Left colon (tissue), 2 donors: ENCODE measurements around the gene WDR72. TPM values are rescaled to one million over a fixed set of nuclear protein-coding genes. Genes with fewer than 3 reads are reported as not detected.
A peak's percentile ranks its signal among the peaks of the same experiment; 100 is the strongest.
"Not testable (repeated sequence)": the region's sequence is repeated elsewhere in the genome, so short reads cannot be mapped to it uniquely, and the experiment has no call there.

Source experiments
- ATAC-seq: fragments of 200-7000 bp; cut with Tn5 transposase; one replicate; pipeline ENCODE4 v1.9.1; 2020; ENCODE audit warnings: mild to moderate bottlenecking, moderate library complexity
- DNase-seq, 2 donors: peaks; one replicate each; pipeline ENCODE4 v3.0.0-alpha.2; 2020
- intact Hi-C, 2 donors: fragments of 100-400 bp; cut with DNase I in 1 of 2; cut with micrococcal nuclease in 1 of 2; formaldehyde crosslinking; loops; one replicate each; pipeline versions ENCODE4 v1.11.2 to v1.14.0; 2022; cut with DNase I, micrococcal nuclease
- total RNA-seq, 2 donors: library from RNA; stranded (reverse); fragmentation: NEBNext Ultra II Directional; extraction: Animal tissue kit (Norgen Biotek cat#: 25700); gene quantifications; one replicate each; pipeline ENCODE4 v1.2.1, GENCODE V29; 2021
- donor health status: DM: no; HTN: no; CAD: no.
- donor health status: DM: yes; HTN: yes; CAD: no.

WDR72 gene
- total RNA-seq, 2 donors from 2014 or later, result 0.12 to 1.2 TPM

DNA sequence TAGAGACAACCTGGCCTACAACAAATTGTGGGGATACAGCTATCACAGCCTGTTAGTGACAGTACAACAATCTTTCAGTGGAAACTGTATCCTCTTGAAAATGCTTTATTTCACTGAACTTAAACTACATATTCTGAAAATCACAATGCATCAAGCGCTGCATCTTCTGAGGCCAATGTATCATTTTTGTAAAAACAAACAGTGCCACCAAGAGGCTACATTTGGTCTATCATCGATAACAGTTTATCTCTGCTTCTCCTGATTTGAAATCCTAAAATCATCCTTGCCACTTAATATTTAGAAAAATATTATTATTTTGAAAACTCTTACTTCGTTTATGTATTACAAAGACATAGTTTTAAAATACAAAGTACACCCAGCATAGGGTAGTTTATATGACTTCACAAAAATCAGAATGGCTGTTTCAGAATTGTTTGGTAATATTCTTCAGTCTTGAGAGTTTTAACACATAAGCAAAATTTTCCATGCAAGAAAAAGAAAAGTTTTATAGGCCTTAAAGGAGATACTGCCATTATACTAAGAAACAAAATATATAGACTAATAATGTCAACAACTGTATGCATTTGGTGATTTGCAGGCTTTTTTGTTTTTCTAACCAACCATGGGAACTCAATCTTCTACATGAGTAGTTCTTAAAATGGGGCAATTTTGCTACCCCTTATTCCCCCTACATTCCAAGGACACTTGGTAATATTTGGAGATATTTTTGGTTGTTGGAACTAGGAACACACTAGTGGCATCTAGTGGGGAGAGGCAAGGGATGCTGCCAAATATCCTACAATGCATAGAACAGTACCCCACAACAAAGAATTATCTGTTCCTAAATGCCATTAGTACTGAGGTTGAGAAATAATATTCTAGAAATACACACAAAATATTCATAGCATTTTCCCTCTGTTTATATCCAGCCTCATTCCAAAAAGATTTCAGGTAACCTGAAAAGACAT, 42.3 kb downstream of the WDR72 start:
- DNase-seq (no peak), ATAC-seq (peak; percentile 36)
- intact Hi-C loops, result no loop called here

GRCh38 chr15:53713218-53713617, 46.2 kb downstream of the WDR72 start:
- ATAC-seq (no peak), DNase-seq (no peak)
- intact Hi-C loops, result no loop called here

DNA sequence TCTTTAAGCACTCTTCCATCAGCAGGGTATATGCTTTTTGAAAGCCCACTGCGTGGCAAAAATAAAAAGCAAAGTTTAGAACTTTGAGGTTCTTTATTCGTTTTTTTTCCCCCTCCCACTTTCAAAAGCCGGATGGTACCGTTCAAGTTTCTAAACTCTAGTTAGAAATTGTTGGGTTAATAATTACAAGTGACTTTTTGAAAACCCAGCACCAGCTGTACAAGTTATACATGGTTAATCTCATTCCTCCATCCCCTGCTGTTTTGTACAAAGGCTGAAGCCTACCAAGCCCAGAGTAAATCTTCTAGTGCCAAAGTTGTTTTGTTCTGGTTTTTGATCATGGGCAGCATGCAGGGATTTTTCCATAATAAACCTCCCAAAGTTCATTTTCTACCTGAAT, 48.6 kb downstream of the WDR72 start:
- no peak for DNase-seq
- no peak for ATAC-seq
- intact Hi-C loops, result no loop called here

- ATAC-seq (no peak), DNase-seq (no peak)
- intact Hi-C loops, result no loop called here
Measured at GRCh38 chr15:53709821-53710220, 49.6 kb downstream of the WDR72 start.

DNA sequence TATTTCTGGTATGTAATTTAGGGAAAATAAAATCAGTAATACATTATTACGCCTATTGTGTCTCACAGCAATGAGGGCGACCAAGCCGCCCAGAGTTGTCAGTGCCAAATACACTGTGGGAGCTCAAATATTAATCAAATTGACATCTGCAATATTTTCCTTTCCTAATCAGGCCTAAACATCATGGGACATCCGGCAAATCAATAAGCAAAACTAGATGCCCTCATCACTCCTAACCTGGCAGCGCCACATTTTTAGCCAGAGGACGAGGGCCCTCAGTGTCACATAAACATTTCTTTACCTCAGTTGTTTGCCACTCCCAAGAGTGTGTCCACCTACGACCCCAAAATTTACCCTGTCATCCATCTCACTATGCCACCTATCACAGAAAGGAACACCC, 64.1 kb downstream of the WDR72 start:
- no peak for ATAC-seq
- intact Hi-C loops, result no loop called here
- DNase-seq, result no peak

DNA sequence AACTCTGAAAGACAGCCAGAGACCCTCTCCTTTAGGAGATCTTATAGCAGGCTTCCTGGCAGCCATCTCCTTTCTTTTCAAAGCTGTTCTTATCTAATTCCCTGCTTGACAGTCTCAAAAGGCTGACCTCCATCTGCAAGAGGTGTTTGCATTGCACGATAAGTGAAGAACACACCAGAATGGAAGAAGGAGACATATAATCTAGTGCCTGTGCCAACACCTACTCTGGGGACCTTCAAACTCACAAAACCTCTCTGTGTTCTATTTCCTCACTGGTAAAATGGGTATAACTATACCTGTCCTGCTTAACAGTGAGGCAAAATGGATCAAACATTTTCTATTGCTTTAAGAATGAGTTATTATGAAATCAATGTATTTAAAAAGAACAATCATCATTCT, 65.0 kb downstream of the WDR72 start:
- no peak for ATAC-seq
- no peak for DNase-seq
- intact Hi-C loops, result no loop called here

- ATAC-seq (no peak), DNase-seq (peak in 1 of 2 donors; percentile 9)
- intact Hi-C loops, result no loop called here
Measured at GRCh38 chr15:53693729-53694475, 65.6 kb downstream of the WDR72 start.

GRCh38 chr15:53684162-53684561, 75.3 kb downstream of the WDR72 start:
- ATAC-seq, intact Hi-C loops: not testable (repeated sequence)
- DNase-seq, result peak in 1 of 2 donors; percentile 8

DNA sequence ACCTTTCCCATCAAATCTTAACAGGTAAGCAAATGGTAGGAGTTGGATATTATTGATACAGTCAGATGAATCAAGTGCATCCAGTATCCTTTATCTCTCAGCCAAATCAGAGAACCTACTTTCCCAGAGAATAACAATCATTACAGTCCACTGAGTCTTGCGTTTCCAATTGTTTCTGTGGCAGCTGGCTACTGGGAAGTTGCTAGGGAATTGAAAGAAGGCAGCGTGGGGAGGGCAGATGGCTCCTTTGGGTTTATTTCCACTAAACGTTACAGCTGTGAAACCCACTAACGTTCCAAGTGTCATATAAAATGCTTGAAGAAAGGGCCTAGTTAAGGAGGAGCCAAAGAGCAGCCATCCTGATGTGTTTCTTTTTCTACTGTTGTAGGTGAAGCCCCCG, 78.4 kb downstream of the WDR72 start:
- ATAC-seq (no peak), DNase-seq (no peak)
- intact Hi-C loops, result no loop called here

DNA sequence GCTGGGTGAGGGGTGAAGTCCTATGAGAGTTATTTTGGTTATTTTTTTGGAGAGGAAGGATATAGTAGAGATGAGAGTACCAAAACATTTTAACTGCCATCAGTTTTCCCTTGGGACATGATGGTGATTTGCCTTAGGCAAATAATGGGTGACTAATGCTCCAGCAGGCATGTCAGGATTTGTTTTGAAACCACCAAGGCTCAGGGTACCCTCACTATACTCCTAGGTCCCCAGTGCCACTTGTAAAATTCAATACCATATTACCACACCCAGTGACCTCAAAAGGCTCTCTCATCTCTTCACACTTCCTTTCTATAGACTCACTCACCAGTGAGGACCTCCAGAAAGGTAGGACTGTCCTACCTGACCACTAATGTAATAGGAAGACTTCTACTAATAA, 83.6 kb downstream of the WDR72 start:
- intact Hi-C loops, result no loop called here
- DNase-seq, result no peak

DNA sequence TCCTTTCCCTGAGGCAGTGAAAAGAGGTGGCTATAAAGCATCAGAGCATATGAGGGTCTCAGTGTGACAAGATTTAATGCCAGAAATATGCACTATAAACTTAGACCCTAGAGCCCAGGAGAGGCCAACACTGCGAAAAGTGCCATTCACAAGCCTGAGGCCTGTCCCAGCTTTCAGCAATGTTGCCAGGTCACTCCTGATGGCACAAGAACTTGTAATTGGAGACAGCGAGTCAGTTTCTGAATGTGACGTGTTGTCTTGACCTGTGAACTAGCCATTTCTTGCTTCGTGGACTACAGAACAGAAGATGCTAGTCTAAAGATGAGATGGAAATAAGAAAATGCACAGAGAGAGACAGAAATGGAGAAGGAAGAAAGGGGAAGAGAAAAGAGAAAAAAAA, 87.9 kb downstream of the WDR72 start:
- intact Hi-C loops, result no loop called here
- DNase-seq (no peak), ATAC-seq (no peak)

More for the DNA sequence above, 83.6 kb downstream of the WDR72 start:
- no peak for ATAC-seq

DNA sequence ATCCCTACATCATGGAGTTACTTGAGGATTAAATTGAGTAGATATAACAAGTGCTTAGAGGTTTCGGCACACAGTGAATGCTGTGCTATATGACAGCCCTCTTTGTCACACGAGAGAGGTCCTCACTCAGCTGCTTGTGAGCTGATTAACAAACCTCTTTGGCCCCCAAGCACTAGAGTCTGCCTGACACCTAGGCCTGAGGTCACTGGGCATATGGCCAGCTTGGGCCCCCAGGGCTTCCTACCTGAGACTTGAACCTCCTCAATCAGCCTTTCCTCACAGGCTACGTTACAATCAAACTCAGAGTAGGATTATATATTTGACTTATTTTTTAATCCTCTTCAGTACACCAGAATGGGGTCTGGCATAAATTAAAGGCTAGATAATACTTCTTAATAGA, 88.8 kb downstream of the WDR72 start:
- ATAC-seq (no peak), DNase-seq (no peak)

GRCh38 chr15:53665930-53666329, 93.5 kb downstream of the WDR72 start:
- DNase-seq (no peak), ATAC-seq (no peak)
- intact Hi-C loops, result no loop called here

More for the DNA sequence above, 88.8 kb downstream of the WDR72 start:
- intact Hi-C loops, result no loop called here

DNA sequence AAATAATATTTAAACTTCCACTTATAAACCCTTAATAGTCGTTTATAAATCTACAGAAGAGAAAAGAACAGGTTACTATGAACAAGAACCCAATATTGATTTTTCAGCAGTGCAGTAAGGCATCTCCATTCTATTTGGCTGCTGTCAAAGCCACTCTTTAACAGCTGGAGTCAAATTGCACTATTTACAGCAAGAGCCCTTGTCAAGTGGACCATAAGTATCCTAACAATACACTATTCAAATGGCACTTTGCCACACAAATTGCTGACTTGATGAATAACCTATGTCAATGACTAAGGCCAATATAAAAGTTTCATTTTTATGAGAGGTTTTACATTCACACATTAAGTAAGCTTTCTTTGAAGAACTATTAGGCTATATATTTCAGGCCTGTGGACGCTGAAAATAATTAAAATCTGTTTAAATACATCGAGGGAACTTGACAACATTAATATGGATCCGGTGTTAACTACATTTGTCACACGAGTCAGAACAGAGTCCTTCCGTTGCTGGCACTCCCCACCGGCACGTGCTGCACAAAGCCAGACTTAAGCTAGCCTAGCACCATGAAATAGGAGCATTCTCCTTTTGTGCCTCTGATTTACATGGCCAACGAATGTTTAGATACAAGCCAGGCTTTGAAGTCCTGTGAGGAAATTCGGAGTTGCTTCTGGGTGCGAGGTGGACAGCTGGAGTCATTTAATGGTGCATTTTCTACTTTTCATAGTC, 100.5 kb downstream of the WDR72 start:
- ATAC-seq, result peak; percentile 65
- intact Hi-C loops, result no loop called here
- DNase-seq, result no peak

DNA sequence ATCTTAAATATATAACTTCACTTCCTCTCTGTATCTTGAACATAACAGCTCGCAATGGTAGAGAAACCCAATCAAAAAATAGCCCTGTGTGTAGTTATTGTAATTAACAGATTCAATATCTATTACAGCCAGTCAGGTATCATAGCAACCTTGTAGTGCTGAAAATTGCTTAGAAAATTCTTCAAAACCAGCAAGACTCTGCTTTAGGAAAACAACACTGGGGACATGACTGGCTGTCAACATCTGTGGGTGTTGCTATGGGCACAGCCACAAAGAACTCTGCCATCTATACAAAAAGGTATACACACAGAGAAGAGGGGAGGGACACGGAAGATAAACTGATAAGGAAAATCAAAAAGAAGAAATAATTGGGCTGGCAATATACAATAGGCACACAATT, 101.2 kb downstream of the WDR72 start:
- no peak for ATAC-seq
- DNase-seq, result no peak
- intact Hi-C loops, result no loop called here

DNA sequence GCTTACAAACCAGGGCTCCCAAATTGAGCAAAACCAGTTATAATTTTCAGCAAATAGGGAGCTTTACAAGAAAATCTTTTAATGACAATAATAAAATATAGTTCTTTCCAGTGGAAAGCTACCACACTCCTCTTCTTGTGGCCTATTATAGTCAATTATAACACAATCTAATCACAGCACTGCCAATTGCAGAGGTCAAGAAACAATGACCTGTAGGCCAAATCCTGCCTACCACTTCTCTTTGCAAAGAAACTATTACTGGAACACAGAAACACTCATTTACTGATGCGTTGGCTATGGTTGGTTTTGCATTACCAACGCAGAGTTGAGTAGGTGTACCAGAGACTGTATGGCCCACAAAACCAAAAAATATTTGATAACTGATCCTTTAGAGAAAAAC, 110.5 kb downstream of the WDR72 start:
- DNase-seq (no peak), ATAC-seq (no peak)
- intact Hi-C loops, result no loop called here

GRCh38 chr15:53644660-53645059, 114.8 kb downstream of the WDR72 start:
- DNase-seq, result no peak
- intact Hi-C loops, result no loop called here
- no peak for ATAC-seq

DNA sequence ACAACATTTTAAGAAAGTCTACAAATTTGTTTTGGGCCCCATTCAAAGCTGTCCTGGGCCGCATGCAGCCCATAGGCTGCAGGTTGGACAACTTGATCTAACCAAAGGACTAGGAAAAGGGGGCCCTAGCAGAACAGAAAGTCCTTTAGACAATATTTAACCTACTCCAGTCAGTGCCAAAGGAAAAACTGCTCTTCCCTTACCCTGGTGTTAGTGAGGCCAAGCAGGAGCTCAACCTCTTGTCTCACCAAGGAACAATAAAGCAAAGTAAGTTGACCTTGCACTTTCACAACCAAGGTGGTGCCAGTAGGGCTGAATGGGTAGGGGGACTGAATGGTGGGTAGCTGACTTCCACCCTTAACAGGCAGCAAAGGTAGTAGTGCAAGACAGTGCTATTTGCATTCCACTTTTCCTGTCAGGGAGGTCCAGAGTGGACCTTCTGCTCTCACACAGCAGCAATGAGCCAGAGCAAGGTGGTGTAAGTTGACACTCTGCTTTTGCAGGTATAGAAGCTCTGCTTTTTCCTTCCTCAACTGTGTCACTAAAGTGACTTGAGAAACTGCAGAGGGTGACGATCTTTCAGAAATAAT, 124.9 kb downstream of the WDR72 start:
- DNase-seq (no peak), ATAC-seq (no peak)
- intact Hi-C loops, result no loop called here

DNA sequence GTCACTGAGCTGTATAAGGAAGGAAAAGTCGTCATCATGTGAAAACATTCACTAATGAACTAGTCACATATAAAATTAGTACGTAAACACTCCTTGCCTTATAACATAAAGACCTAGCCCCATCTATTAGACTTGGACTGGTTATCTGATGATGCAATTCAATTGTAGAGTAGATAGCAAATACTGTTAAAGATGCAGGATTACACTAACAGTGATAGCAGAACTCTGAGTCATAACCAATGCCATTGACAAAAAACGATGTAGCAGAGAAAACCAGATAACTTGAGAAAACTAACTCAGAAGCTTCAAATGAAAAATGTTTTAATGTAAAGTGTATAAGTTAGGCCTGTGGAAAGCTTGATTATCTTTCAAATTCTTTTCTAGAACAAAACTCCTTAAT, 132.2 kb downstream of the WDR72 start:
- ATAC-seq (no peak), DNase-seq (no peak)
- intact Hi-C loops, result no loop called here
